Endothelial cell (in vitro differentiated cells): ENCODE data around the gene FRMD4A. TPM values are rescaled to one million over a fixed set of nuclear protein-coding genes. Genes with fewer than 3 reads are reported as not detected.

Source experiments
- DNase-seq: peaks from one replicate; pipeline ENCODE4 v3.0.0; 2021; ENCODE audit warnings: low spot score
- H3K27ac Mint-ChIP-seq: one replicate; pipeline ENCODE4 v1.8.0; 2021; ENCODE audit warnings: mixed read lengths, inconsistent platforms; ENCODE audit not compliant: unreplicated experiment
- H3K27me3 Mint-ChIP-seq: one replicate; pipeline ENCODE4 v1.8.0; 2021; ENCODE audit warnings: mild to moderate bottlenecking, moderate library complexity, mixed read lengths, inconsistent platforms; ENCODE audit not compliant: unreplicated experiment
- H3K36me3 Mint-ChIP-seq: one replicate; pipeline ENCODE4 v1.8.0; 2021; ENCODE audit warnings: mild to moderate bottlenecking, low read depth, mixed read lengths, inconsistent platforms; ENCODE audit not compliant: unreplicated experiment
- H3K4me1 Mint-ChIP-seq: one replicate; pipeline ENCODE4 v1.8.0; 2021; ENCODE audit warnings: mild to moderate bottlenecking, mixed read lengths, inconsistent platforms; ENCODE audit not compliant: unreplicated experiment
- H3K4me3 Mint-ChIP-seq: one replicate; pipeline ENCODE4 v1.8.0; 2021; ENCODE audit warnings: mild to moderate bottlenecking, mixed read lengths, inconsistent platforms; ENCODE audit not compliant: unreplicated experiment
- H3K9me3 Mint-ChIP-seq: one replicate; pipeline ENCODE4 v1.8.0; 2021; ENCODE audit warnings: mixed read lengths, inconsistent platforms; ENCODE audit not compliant: unreplicated experiment
- CTCF ChIP-seq: fragments of 200-600 bp; sonication (generic); IDR thresholded peaks from one replicate; pipeline ENCODE4 v1.5.0; 2021; ENCODE audit warnings: antibody characterized with exemption; ENCODE audit not compliant: unreplicated experiment
- total RNA-seq: library from RNA; stranded (reverse); fragmentation: NEBNext Ultra II Directional; extraction: Animal tissue kit (Norgen Biotek cat#: 25700); gene quantifications from one replicate; pipeline ENCODE4 v1.2.1, GENCODE V29; 2021; ENCODE audit not compliant: unreplicated experiment

The FRMD4A gene
- total RNA-seq, 1 donor from 2014 or later: 68.9 TPM

GRCh38 chr10:13776861-13777311 lies 553.8 kb downstream of the FRMD4A start:
- Mint-ChIP-seq H3K4me3 (no peak overlapping the region), H3K9me3 (no peaks in the 10 kb centered on the region), H3K27ac (peak overlapping the region; percentile 30), H3K4me1 (peaks cover 29% of the 10 kb centered on the region), H3K36me3 (peaks cover 18% of the 10 kb centered on the region), H3K27me3 (peaks cover 5% of the 10 kb centered on the region)
- DNase-seq: no peak
- TF ChIP-seq CTCF: no peak

- Mint-ChIP-seq H3K36me3 (peaks cover 18% of the 10 kb centered on the region), H3K4me1 (peaks cover 29% of the 10 kb centered on the region), H3K4me3 (peak overlapping the region; percentile 5), H3K27me3 (peaks cover 5% of the 10 kb centered on the region), H3K27ac (peak overlapping the region; percentile 89), H3K9me3 (no peaks in the 10 kb centered on the region)
- no peak for TF ChIP-seq CTCF
- no peak for DNase-seq
Measured at GRCh38 chr10:13775786-13776775, 554.6 kb downstream of the FRMD4A start.

- Mint-ChIP-seq H3K27ac (peak overlapping the region; percentile 95), H3K27me3 (peaks cover 5% of the 10 kb centered on the region), H3K4me1 (peaks cover 29% of the 10 kb centered on the region), H3K9me3 (no peaks in the 10 kb centered on the region), H3K36me3 (peaks cover 23% of the 10 kb centered on the region), H3K4me3 (no peak overlapping the region)
- no peak for TF ChIP-seq CTCF
- no peak for DNase-seq
Measured at GRCh38 chr10:13774303-13774893, 556.3 kb downstream of the FRMD4A start.

DNA sequence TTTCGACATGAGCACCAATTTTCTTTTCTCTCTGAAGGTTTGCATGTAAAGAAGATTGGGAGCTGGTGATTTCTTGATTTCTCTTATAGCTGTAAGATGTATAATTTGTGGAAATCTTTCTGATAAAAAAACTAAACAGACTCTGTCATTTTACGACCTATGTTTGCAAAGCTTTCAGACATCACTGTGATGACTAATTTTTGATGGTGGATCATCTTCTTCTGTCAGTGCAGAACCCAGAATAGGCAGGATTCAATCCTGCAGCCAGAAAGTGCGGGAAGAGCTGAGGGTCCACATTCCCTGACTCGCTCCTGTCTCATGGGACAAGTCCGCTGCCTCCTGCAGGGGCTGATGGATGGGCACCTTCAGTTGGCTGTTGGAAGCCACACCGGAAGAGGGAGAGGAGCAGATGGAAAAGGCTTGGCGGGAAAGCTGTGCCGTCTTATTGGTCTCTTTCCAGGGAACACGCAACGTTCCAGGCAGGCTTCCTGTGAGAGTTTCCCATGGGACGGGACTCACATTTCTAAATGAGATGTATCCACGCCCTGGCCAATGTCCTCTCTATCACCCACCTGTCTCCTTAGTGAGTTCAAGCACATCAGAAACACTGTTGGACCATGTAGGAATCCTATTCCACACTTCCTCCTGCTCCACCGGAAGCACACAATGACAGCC lies 557.1 kb downstream of the FRMD4A start:
- TF ChIP-seq CTCF: no peak
- H3K4me1 Mint-ChIP-seq: peaks cover 29% of the 10 kb centered on the region
- no peak overlapping the region for H3K4me3 Mint-ChIP-seq
- peaks cover 5% of the 10 kb centered on the region for H3K27me3 Mint-ChIP-seq
- peak overlapping the region; percentile 95 for H3K27ac Mint-ChIP-seq
- H3K36me3 Mint-ChIP-seq: peaks cover 23% of the 10 kb centered on the region
- H3K9me3 Mint-ChIP-seq: no peaks in the 10 kb centered on the region
- no peak for DNase-seq
